ENCODE measurements around the gene MYH7.

The MYH7 gene

DNA sequence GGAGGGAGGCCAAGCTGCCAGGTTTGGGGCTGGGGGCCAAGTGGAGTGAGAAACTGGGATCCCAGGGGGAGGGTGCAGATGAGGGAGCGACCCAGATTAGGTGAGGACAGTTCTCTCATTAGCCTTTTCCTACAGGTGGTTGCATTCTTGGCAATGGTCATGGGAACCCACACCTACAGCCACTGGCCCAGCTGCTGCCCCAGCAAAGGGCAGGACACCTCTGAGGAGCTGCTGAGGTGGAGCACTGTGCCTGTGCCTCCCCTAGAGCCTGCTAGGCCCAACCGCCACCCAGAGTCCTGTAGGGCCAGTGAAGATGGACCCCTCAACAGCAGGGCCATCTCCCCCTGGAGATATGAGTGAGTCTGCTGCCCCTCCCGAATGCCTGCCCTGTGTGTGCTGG lies 62.4 kb downstream of the MYH7 start:
- no peak for DNase-seq (ENCODE audit: low read depth in 2 of 3, low spot score in 1 of 3)

DNA sequence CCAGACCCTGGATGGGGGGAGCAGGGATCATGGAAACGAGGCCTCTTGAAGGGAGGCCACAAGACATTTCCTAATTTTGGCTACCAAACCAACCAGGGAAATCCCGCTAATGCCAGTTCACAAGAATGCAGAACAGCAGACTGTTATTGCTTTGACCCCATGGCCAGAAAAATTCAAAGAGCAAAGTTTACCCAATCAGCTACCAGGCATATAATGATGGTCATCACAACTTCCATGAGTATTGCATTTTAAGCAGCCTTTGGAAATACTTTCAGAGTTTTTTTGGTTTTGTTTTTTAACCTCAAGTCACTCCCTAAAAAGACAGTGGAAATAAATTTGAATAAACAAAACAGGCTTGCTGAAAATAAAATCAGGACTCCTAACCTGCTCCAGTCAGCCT lies 63.0 kb downstream of the MYH7 start, which contains the start of gene IL25:
Gene IL25, plus strand, starts transcription at position 301 of the 400 bp plus-strand sequence.
- no peak for DNase-seq (ENCODE audit: low read depth in 2 of 3, low spot score in 1 of 3)

DNA sequence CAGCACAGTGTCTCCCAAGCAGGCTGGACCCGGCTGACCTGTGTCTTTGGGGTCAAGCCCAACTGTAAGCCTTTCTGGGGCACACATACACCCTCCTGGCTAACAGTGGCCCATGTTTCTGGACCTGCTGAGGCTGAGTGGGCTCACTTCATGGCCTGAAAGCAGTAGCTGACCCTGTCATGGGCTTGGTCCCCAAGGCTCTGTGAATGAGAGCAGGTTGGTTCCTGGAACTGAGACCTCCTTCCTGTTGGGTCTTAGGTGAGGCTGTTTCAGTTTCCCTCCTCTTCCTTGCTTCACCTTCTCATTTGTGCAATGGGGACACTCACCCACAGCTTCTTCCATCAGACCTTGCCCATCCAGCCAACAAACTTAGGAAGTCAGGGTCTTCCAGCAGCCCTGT lies 63.6 kb downstream of the MYH7 start:
- no peak for DNase-seq (ENCODE audit: low read depth in 2 of 3, low spot score in 1 of 3)

- DNase-seq (ENCODE audit: low read depth in 2 of 3, low spot score in 1 of 3), result no peak
These were observed 65.2 kb downstream of the MYH7 start for GRCh38 chr14:23370221-23370620.

GRCh38 chr14:23366426-23366921 lies 69.0 kb downstream of the MYH7 start:
- no peak for DNase-seq (ENCODE audit: low read depth in 2 of 3, low spot score in 1 of 3)

GRCh38 chr14:23365732-23366425 lies 69.6 kb downstream of the MYH7 start:
- DNase-seq (ENCODE audit: low read depth in 2 of 3, low spot score in 1 of 3), result no peak

DNA sequence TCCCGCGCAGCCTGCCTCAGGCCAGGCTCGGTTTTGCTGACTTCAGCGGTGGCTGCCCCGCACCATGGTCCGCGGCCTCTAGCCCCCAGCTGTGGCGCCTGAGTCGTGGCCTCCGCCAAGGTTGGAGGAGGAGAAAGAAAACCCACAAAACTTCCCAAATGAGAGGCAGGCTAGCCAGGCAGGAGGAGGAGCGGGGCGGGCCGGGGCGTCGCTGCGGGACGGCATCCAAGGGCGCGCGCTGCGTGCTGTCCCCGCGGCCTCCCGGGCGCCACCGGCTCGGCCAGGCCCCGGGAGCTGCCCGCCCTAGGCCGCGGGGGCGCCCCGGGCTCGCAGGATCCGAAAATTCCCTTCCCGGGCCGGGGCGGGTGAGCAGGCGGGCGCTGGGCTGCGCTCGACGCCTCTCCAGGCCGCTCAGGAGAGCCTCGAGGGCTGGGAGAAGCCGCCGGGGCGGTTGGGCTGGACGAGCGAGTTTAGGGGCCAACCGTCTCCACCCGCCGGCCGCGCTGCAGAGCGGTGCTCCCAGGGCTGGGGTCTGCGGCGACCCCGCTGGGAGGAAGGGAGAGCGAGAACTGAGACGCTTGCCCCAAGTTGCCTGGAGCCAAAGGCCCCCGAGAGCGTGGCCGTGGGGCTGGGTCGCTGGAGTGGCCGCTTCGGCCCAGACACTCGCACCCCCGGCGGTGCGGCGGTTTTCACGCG lies 70.3 kb downstream of the MYH7 start, which contains the start of gene EFS:
Gene EFS, minus strand, starts transcription at position 137 of the 696 bp plus-strand sequence. CDS start 147 bp downstream, outside the sequence.
- no peak for DNase-seq (ENCODE audit: low read depth in 2 of 3, low spot score in 1 of 3)

DNA sequence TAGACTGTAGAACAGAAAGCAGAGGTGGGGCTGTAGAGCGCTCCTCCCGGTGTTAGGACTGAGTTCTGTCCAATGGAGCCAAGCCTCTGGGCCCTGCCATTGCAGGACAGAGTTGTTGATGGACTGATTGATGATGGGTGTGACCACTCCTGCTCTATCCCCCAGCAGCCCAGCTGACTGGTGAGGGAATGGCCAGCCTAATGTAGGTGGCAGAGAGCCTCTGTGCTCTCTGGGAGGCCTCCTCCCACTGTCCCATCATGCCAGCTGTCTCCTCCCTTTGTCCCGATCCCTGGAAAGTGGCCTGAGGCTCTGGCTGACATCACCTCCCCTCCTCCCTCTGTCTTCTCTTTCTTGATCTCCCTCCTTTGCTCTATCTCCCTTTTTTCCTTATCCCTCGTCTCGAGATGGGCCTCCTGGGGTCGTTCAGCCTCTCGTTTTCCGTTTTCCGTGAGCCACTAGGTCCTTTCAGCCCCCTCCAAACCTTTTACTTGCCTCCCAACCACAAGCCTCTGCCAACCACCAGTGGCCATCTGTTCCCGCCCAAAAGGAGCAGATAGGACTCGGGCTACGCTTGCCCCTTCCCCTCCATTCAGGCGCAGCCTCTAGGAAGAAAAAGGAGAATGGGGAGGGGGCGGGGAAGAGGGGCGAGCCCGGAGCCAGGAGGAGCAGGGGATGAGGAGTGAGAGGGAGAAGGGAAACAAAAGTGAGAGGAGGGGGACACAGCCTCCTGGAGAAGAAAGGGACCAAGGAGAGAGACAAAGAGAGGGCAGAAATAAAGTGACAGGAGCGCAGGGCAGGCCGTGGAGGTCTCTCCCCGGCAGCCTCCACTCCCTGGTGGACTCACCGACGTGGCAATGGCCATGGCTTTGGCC lies 71.1 kb downstream of the MYH7 start:
- DNase-seq (ENCODE audit: low read depth in 2 of 3, low spot score in 1 of 3), result no peak

Measured in stimulated activated CD4-positive, alpha-beta T cell treated with anti-CD3 and anti-CD28 coated beads, Interleukin-12 subunit alpha, Interleukin-12 subunit beta, amount 100 ng/mL, for 48 hours (primary cell).